AG09309 (cell line): ENCODE data around the gene SEC63.

Experiments used
- DNase-seq: peaks from one replicate; pipeline ENCODE4 v3.0.0-alpha.2; 2010; ENCODE audit warnings: low read depth
- H3K4me3 ChIP-seq: 2 replicates; pipeline ENCODE4 v1.5.1; 2011; ENCODE audit warnings: mild to moderate bottlenecking, low read depth, low read length, moderate library complexity; ENCODE audit not compliant: control insufficient read depth
- TF ChIP-seq, protein P1 (sequence below): IDR thresholded peaks from 2 replicates; pipeline ENCODE4 v1.5.1; 2011; ENCODE audit warnings: mild to moderate bottlenecking, low read depth, low read length, inconsistent platforms; ENCODE audit not compliant: insufficient read depth, control insufficient read depth; ENCODE audit errors: missing control alignments

SEC63 gene

DNA sequence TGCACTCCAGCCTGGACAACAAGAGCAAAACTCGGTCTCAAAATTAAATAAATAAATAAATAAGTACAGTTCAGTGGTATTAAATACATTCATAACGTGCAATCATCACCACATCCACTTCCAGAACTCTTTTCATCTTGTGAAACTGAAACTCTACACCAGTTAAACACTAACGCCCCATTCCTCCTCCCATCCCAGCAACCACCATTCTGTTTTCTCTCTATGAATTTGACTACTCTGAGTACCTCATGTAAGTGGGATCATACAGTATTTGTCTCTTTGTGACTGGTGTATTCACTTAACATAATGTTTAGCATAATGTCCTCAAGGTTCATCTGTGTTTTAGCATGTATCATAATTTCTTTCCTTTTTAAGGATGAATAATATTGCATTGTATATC lies 104.8 kb downstream of the SEC63 start:
- no peak overlapping the region for H3K4me3 ChIP-seq
- TF ChIP-seq, protein P1, sequence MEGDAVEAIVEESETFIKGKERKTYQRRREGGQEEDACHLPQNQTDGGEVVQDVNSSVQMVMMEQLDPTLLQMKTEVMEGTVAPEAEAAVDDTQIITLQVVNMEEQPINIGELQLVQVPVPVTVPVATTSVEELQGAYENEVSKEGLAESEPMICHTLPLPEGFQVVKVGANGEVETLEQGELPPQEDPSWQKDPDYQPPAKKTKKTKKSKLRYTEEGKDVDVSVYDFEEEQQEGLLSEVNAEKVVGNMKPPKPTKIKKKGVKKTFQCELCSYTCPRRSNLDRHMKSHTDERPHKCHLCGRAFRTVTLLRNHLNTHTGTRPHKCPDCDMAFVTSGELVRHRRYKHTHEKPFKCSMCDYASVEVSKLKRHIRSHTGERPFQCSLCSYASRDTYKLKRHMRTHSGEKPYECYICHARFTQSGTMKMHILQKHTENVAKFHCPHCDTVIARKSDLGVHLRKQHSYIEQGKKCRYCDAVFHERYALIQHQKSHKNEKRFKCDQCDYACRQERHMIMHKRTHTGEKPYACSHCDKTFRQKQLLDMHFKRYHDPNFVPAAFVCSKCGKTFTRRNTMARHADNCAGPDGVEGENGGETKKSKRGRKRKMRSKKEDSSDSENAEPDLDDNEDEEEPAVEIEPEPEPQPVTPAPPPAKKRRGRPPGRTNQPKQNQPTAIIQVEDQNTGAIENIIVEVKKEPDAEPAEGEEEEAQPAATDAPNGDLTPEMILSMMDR: no peak
- DNase-seq: no peak

DNA sequence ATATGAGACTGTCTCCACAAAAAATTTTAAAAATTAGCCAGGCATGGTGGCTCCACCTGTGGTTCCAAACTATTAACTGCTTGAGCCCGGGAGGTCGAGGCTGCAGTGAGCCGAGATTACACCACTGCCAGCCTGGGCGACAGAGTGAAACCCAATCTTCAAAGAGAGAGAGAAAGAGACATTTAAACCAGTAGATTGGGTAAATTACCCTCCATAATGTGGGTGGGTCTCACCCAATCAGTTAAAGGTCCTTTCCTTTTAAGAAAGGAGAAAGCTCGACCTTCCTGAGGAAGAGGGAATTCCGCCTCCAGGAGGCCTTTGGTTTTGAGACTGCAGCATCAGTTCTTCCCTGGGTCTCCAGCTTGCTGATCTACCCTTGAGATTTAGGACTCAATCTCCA lies 108.7 kb downstream of the SEC63 start:
- no peak for DNase-seq
- TF ChIP-seq, protein P1: no peak
- H3K4me3 ChIP-seq: no peak overlapping the region

DNA sequence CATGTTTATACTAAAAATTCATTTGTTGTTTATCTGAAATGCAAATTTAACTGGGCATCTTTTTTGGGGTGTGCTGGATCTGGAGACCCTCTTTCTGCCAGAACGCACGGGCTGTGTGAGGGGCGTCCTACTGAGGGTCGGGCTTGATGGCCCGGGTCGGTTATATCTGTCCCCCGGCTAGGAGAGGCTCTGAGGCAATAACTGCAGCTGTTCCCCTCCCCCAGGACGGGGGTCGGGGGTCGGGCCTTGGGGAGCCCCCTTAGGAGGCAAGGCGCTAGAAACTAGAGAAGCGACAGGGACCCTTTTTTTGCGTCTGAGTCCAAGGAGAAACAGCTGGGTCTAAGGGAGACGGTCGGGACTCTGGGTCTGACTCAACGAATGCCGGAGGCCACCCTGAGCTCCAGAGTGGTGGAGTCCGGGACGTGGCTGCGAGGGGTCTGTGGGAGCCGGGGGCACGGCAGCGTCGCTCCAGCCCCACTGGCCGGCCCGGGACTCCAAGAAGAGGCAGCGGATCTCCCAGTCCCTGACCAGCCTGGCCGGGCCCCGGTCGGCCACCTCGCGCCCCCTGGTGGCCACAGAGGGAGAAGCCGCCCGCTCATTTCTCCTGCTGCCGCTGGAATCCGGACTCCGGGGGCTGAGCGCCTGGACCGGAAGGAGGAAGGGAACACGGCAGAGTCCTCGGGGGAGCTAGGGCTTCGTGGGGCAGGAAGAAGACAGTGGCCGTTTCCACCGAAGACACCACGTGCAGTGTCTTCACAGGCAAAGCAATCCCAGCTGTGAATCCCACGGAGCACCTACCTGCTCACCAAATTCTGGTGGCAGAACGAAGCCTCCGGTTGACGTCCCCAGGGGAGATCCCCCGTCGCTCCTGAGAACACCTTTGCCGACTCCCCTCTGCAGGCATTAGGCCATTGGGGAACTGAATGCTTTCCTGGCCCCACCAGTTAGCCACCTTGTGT lies 109.9 kb downstream of the SEC63 start:
- DNase-seq: peak; percentile 14
- peak overlapping the region; percentile 44 for H3K4me3 ChIP-seq
- TF ChIP-seq, protein P1: peak; percentile 94

DNA sequence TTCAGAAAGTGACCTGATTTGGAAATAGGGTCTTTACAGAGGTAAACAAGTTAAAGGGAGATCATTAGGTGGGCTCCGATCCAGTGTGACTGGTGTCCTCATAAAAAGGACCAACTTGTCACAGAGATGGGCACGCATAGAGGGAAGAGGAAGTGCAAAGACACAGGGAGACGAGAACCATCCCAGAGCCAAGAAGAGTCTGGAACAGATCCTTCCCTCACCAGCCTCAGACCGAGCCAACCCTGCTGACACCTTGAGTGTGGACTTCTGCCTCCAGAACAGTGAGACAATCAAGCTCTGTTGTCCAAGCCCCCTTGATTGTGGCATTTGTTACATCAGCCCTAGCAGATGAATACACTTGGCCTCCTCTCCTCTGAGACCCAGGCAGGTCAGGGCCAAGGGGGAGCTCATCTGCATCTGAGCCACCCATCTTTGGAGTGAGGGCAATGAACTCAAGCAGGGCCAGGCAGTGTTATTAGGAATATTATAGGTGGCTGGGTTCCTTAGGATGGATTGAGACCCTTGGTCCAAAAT lies 111.7 kb downstream of the SEC63 start:
- no peak overlapping the region for H3K4me3 ChIP-seq
- no peak for DNase-seq
- TF ChIP-seq, protein P1: no peak

DNA sequence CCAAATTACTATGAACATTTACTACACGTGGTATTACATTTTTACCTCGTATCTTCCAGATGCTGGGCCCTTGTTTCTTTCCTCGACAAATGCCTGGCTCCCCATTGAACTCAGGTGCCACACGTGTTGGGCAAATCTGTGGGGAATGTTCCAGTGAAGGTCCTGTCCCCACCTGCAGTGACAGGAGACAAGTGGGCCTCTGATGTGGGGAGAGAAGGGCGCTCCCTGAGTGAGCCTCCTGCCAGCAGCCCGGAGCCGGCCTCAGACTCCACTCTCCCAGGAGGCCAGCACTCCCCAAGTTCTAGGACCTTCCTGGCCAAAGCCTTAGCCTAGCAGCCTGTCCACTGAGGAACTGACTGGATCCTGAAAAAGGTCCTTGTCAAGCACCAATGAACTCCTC lies 112.2 kb downstream of the SEC63 start:
- H3K4me3 ChIP-seq: no peak overlapping the region
- TF ChIP-seq, protein P1: no peak
- DNase-seq: no peak

DNA sequence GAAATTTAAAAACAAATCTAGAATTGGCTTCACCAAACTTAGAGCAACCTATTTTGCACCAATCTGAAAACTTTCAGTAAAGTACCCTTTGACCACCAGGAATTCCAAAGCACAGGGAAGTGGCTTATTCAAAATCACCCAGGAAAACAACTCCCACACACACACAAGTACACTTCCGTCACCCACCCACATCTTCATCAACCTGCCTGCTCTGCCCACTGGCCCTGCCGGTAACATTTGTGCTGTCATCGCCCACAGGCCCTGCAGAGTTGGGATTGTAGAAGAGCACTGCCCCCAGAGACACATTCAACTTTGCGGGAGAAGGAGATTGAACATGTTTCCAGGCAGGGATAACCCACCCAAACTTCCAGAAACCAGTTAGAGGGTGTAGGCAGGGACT lies 114.6 kb downstream of the SEC63 start:
- DNase-seq: no peak
- TF ChIP-seq, protein P1: no peak

More for the DNA sequence above, 114.6 kb downstream of the SEC63 start:
- H3K4me3 ChIP-seq: no peak overlapping the region
